Measurements from ENCODE around the gene VPS52.
"Not testable (repeated sequence)": the region's sequence is repeated elsewhere in the genome, so short reads cannot be mapped to it uniquely, and the experiment has no call there.

The VPS52 gene

DNA sequence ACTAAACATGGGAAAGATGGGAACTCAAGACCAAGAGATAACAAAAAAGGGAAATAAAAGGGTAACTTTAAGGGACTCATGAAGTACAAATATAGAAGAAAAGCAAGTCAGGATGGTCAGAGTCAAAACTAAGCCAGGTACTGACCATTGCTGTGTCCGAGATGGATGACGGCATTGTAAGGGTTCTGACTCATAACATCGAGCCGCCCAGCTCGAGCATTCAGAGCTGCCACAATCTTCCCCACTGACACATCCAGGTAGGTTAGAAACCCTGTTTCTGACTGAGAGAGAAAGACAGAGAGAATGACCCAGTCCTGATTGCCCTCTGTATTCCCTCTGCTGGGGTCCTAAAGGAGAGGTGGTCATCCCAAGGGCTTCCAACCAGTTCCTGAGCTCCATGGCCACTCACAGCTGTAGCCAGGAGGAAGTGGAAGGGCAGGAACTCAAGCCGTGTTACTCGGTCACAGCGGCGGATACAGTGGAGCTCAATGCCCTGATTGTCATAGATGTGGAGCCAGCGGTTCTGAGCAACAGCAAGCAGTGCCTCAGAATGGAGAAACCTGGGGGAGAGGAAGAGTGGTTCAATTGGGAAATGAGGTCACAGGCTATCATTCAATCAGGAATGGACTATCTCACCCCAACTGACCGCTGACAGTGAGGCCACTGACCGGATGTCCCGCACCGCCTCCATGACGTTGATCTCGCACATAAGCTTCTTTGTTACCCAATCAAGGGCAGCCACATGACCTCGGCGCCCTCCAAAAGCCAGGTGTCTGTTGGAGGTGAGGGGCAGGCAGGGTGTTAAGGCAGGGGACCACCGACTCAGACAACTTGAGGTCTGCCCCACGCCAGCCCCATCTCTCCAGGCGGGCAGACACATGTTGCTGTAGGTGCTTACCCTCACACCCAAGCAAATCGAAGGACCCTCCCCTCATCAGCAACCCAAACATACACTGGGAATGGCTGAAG lies 15.6 kb upstream of the VPS52 start:
- peak overlapping the region; percentile 5 for H3K27ac Mint-ChIP-seq
- TF ChIP-seq CTCF (IDR thresholded peaks at IDR 0.05), result no peak
- peaks cover 2% of the 10 kb centered on the region for H3K27me3 Mint-ChIP-seq (ENCODE audit: low read depth, poor library complexity)
- H3K36me3 Mint-ChIP-seq (ENCODE audit: low read depth), result peaks cover 17% of the 10 kb centered on the region
- peaks cover 49% of the 10 kb centered on the region for H3K4me1 Mint-ChIP-seq
- no peaks in the 10 kb centered on the region for H3K9me3 Mint-ChIP-seq
- no peak for DNase-seq
- H3K4me3 Mint-ChIP-seq, result peak overlapping the region; percentile 98

GRCh38 chr6:33285214-33285613 lies 13.5 kb upstream of the VPS52 start:
- H3K27me3 Mint-ChIP-seq (ENCODE audit: low read depth, poor library complexity); DNase-seq; H3K4me3 Mint-ChIP-seq; H3K27ac Mint-ChIP-seq; H3K9me3 Mint-ChIP-seq: not testable (repeated sequence)
- H3K4me1 Mint-ChIP-seq, result peaks cover 49% of the 10 kb centered on the region
- H3K36me3 Mint-ChIP-seq (ENCODE audit: low read depth), result peaks cover 17% of the 10 kb centered on the region

DNA sequence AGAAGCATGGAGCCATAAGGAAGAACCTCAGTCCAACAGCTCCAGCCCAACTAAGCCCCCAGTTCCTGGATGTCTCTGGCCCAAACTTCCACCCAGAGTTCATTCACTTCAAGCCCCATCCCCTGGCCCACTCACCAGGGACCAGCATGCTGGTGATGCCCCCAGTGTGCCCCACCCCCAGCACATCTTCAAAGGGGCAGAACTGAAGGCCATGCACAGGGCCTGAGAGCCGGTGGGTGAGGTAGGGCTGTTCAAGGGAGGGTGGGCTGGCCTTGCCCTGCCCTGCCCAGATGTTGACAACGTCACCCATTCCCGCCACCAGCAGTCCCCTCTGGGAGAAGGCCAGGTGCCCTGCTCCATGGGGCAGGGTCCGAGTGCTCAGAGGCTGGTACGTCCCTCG lies 8.9 kb upstream of the VPS52 start:
- no peak for TF ChIP-seq CTCF (IDR thresholded peaks at IDR 0.05)
- no peaks in the 10 kb centered on the region for H3K9me3 Mint-ChIP-seq
- no peak overlapping the region for H3K27ac Mint-ChIP-seq
- H3K4me3 Mint-ChIP-seq, result no peak overlapping the region
- H3K27me3 Mint-ChIP-seq (ENCODE audit: low read depth, poor library complexity), result no peaks in the 10 kb centered on the region
- peaks cover 41% of the 10 kb centered on the region for H3K4me1 Mint-ChIP-seq
- no peak for DNase-seq
- peaks cover 9% of the 10 kb centered on the region for H3K36me3 Mint-ChIP-seq (ENCODE audit: low read depth)

DNA sequence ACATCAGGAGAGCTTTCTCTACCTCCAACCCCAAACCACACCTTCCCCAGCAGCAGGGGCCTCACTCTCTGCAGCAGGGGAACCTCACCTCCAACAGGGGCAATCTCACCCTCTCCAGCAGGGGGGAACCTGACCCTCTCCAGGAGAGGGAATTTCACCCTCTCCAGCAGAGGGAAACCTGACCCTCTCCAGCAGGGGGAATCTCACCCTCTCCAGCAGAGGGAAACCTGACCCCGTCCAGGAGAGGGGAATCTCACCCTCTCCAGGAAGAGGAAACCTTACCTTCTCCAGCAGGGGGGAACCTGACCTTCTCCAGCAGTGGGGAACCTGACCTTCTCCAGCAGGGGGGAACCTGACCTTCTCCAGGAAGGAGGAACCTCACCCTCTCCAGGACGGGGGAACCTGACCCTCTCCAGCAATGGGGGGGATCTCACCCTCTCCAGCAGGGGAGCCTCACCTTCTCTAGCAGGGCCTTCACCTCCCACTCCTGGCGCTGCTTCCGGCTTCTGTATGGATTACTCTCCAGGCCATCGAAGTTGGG lies 8.4 kb upstream of the VPS52 start:
- H3K27me3 Mint-ChIP-seq (ENCODE audit: low read depth, poor library complexity), result no peaks in the 10 kb centered on the region
- peaks cover 13% of the 10 kb centered on the region for H3K36me3 Mint-ChIP-seq (ENCODE audit: low read depth)
- H3K9me3 Mint-ChIP-seq, result no peaks in the 10 kb centered on the region
- peak; percentile 58 for DNase-seq
- H3K27ac Mint-ChIP-seq, result peak overlapping the region; percentile 85
- TF ChIP-seq CTCF (IDR thresholded peaks at IDR 0.05), result peak; percentile 56
- H3K4me3 Mint-ChIP-seq, result no peak overlapping the region
- peaks cover 46% of the 10 kb centered on the region for H3K4me1 Mint-ChIP-seq

GRCh38 chr6:33279257-33279695 lies 7.6 kb upstream of the VPS52 start:
- H3K4me1 Mint-ChIP-seq, result peaks cover 53% of the 10 kb centered on the region
- peaks cover 20% of the 10 kb centered on the region for H3K36me3 Mint-ChIP-seq (ENCODE audit: low read depth)
- no peak for TF ChIP-seq CTCF (IDR thresholded peaks at IDR 0.05)
- no peaks in the 10 kb centered on the region for H3K9me3 Mint-ChIP-seq
- DNase-seq, result no peak
- no peak overlapping the region for H3K27ac Mint-ChIP-seq
- H3K4me3 Mint-ChIP-seq, result no peak overlapping the region
- H3K27me3 Mint-ChIP-seq (ENCODE audit: low read depth, poor library complexity), result no peaks in the 10 kb centered on the region

- H3K4me1 Mint-ChIP-seq, result peaks cover 57% of the 10 kb centered on the region
- H3K27me3 Mint-ChIP-seq (ENCODE audit: low read depth, poor library complexity), result no peaks in the 10 kb centered on the region
- H3K36me3 Mint-ChIP-seq (ENCODE audit: low read depth), result peaks cover 24% of the 10 kb centered on the region
- no peak overlapping the region for H3K4me3 Mint-ChIP-seq
- no peak overlapping the region for H3K27ac Mint-ChIP-seq
- no peaks in the 10 kb centered on the region for H3K9me3 Mint-ChIP-seq
- DNase-seq, result no peak
- no peak for TF ChIP-seq CTCF (IDR thresholded peaks at IDR 0.05)
Observed at GRCh38 chr6:33278810-33279209, 7.1 kb upstream of the VPS52 start.

Data from nephron progenitor cell (in vitro differentiated cells).